ENCODE results near the gene NPNT.

The NPNT gene

DNA sequence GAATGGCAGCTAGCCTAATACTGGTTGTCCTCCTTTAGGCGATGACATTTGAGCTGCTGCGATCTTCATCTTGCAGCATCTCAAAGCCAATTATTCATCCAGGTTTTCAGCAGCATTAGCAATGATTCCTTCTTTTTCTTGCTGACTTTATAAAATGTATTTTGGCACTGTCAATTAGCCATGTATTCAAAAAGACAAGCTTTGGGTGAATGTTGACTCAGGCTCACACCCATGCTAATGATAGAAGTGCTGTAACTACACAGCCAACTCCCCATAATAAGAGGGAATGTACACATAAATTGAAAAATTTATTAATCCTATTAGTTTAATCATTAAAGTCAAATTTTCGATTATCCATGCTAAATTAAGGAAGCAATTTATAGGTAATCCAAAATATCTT is 24.3 kb upstream of the NPNT start:
- DNase-seq (ENCODE audit: low spot score): no peak
- TF ChIP-seq CTCF (IDR thresholded peaks at IDR 0.05; ENCODE audit: borderline replicate concordance, control extremely low read depth, extremely low read depth, insufficient read depth, missing control alignments): no peak
- in situ Hi-C loops (cut with MboI; ENCODE audit: low sequenced_read_pairs, unreplicated experiment): no loop called here

DNA sequence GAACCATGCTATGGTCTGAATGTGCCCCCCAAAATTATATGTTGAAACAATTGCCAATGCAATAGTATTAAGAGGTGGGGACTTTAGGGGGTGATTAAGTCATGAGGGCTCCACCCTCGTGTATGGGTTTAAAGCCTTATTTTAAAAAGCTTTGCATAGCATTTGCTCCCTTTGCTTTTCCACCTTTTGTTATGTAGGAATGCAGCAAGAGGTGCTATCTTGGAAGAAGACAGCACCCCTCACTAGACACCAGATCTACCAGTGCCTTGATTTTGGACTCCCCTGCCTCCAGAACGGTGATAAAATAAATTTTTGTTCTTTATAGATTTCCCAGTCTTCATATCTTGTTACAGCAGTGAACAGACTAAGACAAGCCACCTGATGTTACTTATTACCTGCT is 23.3 kb upstream of the NPNT start:
- in situ Hi-C loops (cut with MboI; ENCODE audit: low sequenced_read_pairs, unreplicated experiment): no loop called here
- DNase-seq (ENCODE audit: low spot score): no peak
- TF ChIP-seq CTCF (IDR thresholded peaks at IDR 0.05; ENCODE audit: borderline replicate concordance, control extremely low read depth, extremely low read depth, insufficient read depth, missing control alignments): no peak

- TF ChIP-seq CTCF (IDR thresholded peaks at IDR 0.05; ENCODE audit: borderline replicate concordance, control extremely low read depth, extremely low read depth, insufficient read depth, missing control alignments): no peak
- DNase-seq (ENCODE audit: low spot score): no peak
- in situ Hi-C loops (cut with MboI; ENCODE audit: low sequenced_read_pairs, unreplicated experiment): no loop called here
These were observed 20.0 kb upstream of the NPNT start for GRCh38 chr4:105875233-105875632.

DNA sequence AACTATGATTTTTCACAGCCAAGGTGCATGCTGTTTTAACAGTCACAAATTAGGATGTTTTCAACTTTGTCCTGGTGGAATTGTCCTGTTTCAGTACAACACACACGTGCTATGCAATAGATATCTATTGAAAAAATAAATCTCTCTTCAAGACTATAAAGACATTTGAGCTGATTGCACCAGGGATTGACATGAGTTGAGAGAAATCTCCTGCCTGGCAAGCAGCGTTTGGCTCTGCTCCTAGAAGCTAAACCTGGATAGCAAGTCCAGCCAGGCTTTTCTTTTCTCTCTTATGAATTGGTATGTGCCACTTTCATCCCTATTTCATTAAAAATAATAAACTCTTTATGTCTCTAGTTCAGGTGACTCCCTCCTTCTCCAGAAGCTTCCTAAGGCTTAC is 16.6 kb upstream of the NPNT start:
- in situ Hi-C loops (cut with MboI; ENCODE audit: low sequenced_read_pairs, unreplicated experiment): no loop called here
- no peak for TF ChIP-seq CTCF (IDR thresholded peaks at IDR 0.05; ENCODE audit: borderline replicate concordance, control extremely low read depth, extremely low read depth, insufficient read depth, missing control alignments)
- no peak for DNase-seq (ENCODE audit: low spot score)

- in situ Hi-C loops (cut with MboI; ENCODE audit: low sequenced_read_pairs, unreplicated experiment): no loop called here
- TF ChIP-seq CTCF (IDR thresholded peaks at IDR 0.05; ENCODE audit: borderline replicate concordance, control extremely low read depth, extremely low read depth, insufficient read depth, missing control alignments): no peak
These were observed 7.8 kb upstream of the NPNT start for GRCh38 chr4:105887508-105887907.

GRCh38 chr4:105895583-105896460 is 551 bp downstream of the NPNT start:
- DNase-seq (ENCODE audit: low spot score): peak; percentile 75
- in situ Hi-C loops (cut with MboI; ENCODE audit: low sequenced_read_pairs, unreplicated experiment): no loop called here
- no peak for TF ChIP-seq CTCF (IDR thresholded peaks at IDR 0.05; ENCODE audit: borderline replicate concordance, control extremely low read depth, extremely low read depth, insufficient read depth, missing control alignments)

More at GRCh38 chr4:105887508-105887907, 7.8 kb upstream of the NPNT start:
- DNase-seq (ENCODE audit: low spot score): no peak

Data from GM13976 (cell line).